HEK293 (cell line): ENCODE measurements around the gene NEU4.

Source experiments
- CTCF ChIA-PET: fragments of 350-600 bp; formaldehyde crosslinking; extraction: SDS; loops from one replicate; lab custom pipeline; 2021; ENCODE audit warnings: antibody characterized with exemption; lab: Yijun Ruan, JAX
- POLR2A ChIA-PET: fragments of 300-600 bp; formaldehyde crosslinking; extraction: SDS; loops from one replicate; lab custom pipeline; 2020; ENCODE audit warnings: antibody characterized with exemption, inconsistent platforms; lab: Yijun Ruan, JAX
- H3K27ac ChIP-seq: fragments of 200-500 bp; sonication (Bioruptor generic); 2 replicates; pipeline ENCODE4 v1.5.1; 2014; ENCODE audit warnings: low read depth, low read length, control low read depth, inconsistent platforms; ENCODE audit errors: extremely low read depth
- H3K36me3 ChIP-seq, 2 experiments: fragments of 200-500 bp in 1 of 2; sonication (Bioruptor generic) in 1 of 2; 1 replicate in 1 of 2; 2 replicates in 1 of 2; pipeline ENCODE4 v1.5.1; 2014 to 2017; ENCODE audit warnings: inconsistent platforms in 2 of 2, low read length in 2 of 2; ENCODE audit not compliant: control insufficient read depth in 2 of 2, insufficient read depth in 1 of 2
- H3K4me1 ChIP-seq: fragments of 200-500 bp; sonication (Bioruptor generic); 2 replicates; pipeline ENCODE4 v1.5.1; 2014; ENCODE audit warnings: mild to moderate bottlenecking, low read length, inconsistent platforms; ENCODE audit not compliant: control insufficient read depth, insufficient read depth
- H3K4me3 ChIP-seq: 2 replicates; pipeline ENCODE4 v1.5.1; 2011; ENCODE audit warnings: low read depth, mild to moderate bottlenecking, control low read depth, low read length, moderate library complexity
- H3K9me3 ChIP-seq: fragments of 200-500 bp; sonication (Bioruptor generic); 2 replicates; pipeline ENCODE4 v1.5.1; 2014; ENCODE audit warnings: low read depth, low read length, inconsistent platforms; ENCODE audit not compliant: control insufficient read depth, insufficient read depth
- GLI4 ChIP-seq: fragments of 450-650 bp; formaldehyde crosslinking; IDR thresholded peaks from 2 replicates; pipeline ENCODE4 v1.5.1; 2016; ENCODE audit warnings: missing biosample characterization, missing genetic modification characterization
- ZBTB8A ChIP-seq: fragments of 450-650 bp; formaldehyde crosslinking; IDR thresholded peaks from 2 replicates; pipeline ENCODE4 v1.5.1; 2016; ENCODE audit warnings: missing biosample characterization, missing genetic modification characterization
- ZFP37 ChIP-seq: fragments of 450-650 bp; formaldehyde crosslinking; IDR thresholded peaks from 2 replicates; pipeline ENCODE4 v1.5.1; 2016; ENCODE audit warnings: missing biosample characterization, missing genetic modification characterization
- ZNF121 ChIP-seq: fragments of 450-650 bp; formaldehyde crosslinking; IDR thresholded peaks from 2 replicates; pipeline ENCODE4 v1.5.1; 2016; ENCODE audit warnings: missing biosample characterization, missing genetic modification characterization
- ZNF140 ChIP-seq: fragments of 450-650 bp; formaldehyde crosslinking; IDR thresholded peaks from 2 replicates; pipeline ENCODE4 v1.5.1; 2016; ENCODE audit warnings: missing biosample characterization, missing genetic modification characterization
- ZNF174 ChIP-seq: fragments of 450-650 bp; formaldehyde crosslinking; IDR thresholded peaks from 2 replicates; pipeline ENCODE4 v1.5.0; 2017; ENCODE audit warnings: missing biosample characterization, mild to moderate bottlenecking, missing genetic modification characterization
- ZNF292 ChIP-seq: fragments of 450-650 bp; formaldehyde crosslinking; IDR thresholded peaks from 2 replicates; pipeline ENCODE4 v1.5.1; 2016; ENCODE audit warnings: low read depth, missing biosample characterization, missing genetic modification characterization, borderline replicate concordance
- ZNF544 ChIP-seq: fragments of 450-650 bp; formaldehyde crosslinking; IDR thresholded peaks from 2 replicates; pipeline ENCODE4 v1.5.0; 2017; ENCODE audit warnings: missing biosample characterization, missing genetic modification characterization
- ZNF558 ChIP-seq: fragments of 450-650 bp; formaldehyde crosslinking; IDR thresholded peaks from 2 replicates; pipeline ENCODE4 v1.5.1; 2016; ENCODE audit warnings: missing biosample characterization, missing genetic modification characterization
- ZNF629 ChIP-seq: fragments of 450-650 bp; formaldehyde crosslinking; IDR thresholded peaks from 2 replicates; pipeline ENCODE4 v1.5.1; 2017; ENCODE audit warnings: missing biosample characterization, missing genetic modification characterization
- ZNF747 ChIP-seq: fragments of 450-650 bp; formaldehyde crosslinking; IDR thresholded peaks from 2 replicates; pipeline ENCODE4 v1.5.1; 2016; ENCODE audit warnings: missing biosample characterization, missing genetic modification characterization
- TF ChIP-seq, protein P1 (sequence below): fragments of 450-650 bp; formaldehyde crosslinking; IDR thresholded peaks from 2 replicates; pipeline ENCODE4 v1.5.1; 2016; ENCODE audit warnings: missing biosample characterization, missing genetic modification characterization
- TF ChIP-seq, protein P2 (sequence below): fragments of 450-650 bp; formaldehyde crosslinking; conservative IDR thresholded peaks from 2 replicates; pipeline ENCODE4 v1.5.1; 2016; ENCODE audit warnings: low read depth, missing biosample characterization, missing genetic modification characterization
- TF ChIP-seq, protein P3 (sequence below): fragments of 450-650 bp; formaldehyde crosslinking; IDR thresholded peaks from 2 replicates; pipeline ENCODE4 v1.5.1; 2016; ENCODE audit warnings: missing biosample characterization, missing genetic modification characterization
- TF ChIP-seq, protein P4 (sequence below): fragments of 450-650 bp; formaldehyde crosslinking; IDR thresholded peaks from 2 replicates; pipeline ENCODE4 v1.5.1; 2016; ENCODE audit warnings: missing biosample characterization, missing genetic modification characterization

Gene NEU4

DNA sequence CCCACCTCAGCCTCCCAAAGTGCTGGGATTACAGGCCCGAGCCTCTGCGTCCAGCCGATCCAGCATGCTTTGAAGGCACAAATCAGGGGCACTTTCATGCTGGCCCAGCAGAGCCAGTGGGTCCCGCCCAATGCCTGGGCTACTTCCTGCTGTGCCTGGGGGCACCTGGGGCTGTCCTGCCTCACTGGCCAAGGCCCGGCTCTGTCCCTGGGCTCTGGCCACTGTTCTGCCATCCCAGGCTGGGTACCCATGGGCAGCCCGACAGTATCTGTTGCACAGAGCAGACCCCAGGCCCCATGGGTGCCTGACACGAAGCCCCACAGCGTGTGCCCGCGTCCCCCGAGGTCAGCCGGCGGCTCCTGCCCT, 39.2 kb upstream of the NEU4 start:
- ChIA-PET CTCF (no interaction called here), POLR2A (no interaction called here)
- Histone ChIP-seq H3K9me3 (no peaks in the 10 kb centered on the region), H3K4me3 (no peak overlapping the region), H3K4me1 (no peaks in the 10 kb centered on the region), H3K27ac (no peak overlapping the region), H3K36me3 (no peaks in the 10 kb centered on the region)
- no peak for TF ChIP-seq ZBTB8A
- TF ChIP-seq, protein P1, sequence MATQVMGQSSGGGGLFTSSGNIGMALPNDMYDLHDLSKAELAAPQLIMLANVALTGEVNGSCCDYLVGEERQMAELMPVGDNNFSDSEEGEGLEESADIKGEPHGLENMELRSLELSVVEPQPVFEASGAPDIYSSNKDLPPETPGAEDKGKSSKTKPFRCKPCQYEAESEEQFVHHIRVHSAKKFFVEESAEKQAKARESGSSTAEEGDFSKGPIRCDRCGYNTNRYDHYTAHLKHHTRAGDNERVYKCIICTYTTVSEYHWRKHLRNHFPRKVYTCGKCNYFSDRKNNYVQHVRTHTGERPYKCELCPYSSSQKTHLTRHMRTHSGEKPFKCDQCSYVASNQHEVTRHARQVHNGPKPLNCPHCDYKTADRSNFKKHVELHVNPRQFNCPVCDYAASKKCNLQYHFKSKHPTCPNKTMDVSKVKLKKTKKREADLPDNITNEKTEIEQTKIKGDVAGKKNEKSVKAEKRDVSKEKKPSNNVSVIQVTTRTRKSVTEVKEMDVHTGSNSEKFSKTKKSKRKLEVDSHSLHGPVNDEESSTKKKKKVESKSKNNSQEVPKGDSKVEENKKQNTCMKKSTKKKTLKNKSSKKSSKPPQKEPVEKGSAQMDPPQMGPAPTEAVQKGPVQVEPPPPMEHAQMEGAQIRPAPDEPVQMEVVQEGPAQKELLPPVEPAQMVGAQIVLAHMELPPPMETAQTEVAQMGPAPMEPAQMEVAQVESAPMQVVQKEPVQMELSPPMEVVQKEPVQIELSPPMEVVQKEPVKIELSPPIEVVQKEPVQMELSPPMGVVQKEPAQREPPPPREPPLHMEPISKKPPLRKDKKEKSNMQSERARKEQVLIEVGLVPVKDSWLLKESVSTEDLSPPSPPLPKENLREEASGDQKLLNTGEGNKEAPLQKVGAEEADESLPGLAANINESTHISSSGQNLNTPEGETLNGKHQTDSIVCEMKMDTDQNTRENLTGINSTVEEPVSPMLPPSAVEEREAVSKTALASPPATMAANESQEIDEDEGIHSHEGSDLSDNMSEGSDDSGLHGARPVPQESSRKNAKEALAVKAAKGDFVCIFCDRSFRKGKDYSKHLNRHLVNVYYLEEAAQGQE, result no peak
- no peak for TF ChIP-seq ZNF140 (tag by site-specific recombination)
- no peak for TF ChIP-seq ZNF174 (tag by site-specific recombination)
- TF ChIP-seq ZNF747 (tag by site-specific recombination), result no peak
- no peak for TF ChIP-seq ZNF629 (tag by site-specific recombination)
- no peak for TF ChIP-seq ZNF544 (tag by site-specific recombination)
- TF ChIP-seq ZNF121 (tag by site-specific recombination), result no peak
- TF ChIP-seq, protein P2, sequence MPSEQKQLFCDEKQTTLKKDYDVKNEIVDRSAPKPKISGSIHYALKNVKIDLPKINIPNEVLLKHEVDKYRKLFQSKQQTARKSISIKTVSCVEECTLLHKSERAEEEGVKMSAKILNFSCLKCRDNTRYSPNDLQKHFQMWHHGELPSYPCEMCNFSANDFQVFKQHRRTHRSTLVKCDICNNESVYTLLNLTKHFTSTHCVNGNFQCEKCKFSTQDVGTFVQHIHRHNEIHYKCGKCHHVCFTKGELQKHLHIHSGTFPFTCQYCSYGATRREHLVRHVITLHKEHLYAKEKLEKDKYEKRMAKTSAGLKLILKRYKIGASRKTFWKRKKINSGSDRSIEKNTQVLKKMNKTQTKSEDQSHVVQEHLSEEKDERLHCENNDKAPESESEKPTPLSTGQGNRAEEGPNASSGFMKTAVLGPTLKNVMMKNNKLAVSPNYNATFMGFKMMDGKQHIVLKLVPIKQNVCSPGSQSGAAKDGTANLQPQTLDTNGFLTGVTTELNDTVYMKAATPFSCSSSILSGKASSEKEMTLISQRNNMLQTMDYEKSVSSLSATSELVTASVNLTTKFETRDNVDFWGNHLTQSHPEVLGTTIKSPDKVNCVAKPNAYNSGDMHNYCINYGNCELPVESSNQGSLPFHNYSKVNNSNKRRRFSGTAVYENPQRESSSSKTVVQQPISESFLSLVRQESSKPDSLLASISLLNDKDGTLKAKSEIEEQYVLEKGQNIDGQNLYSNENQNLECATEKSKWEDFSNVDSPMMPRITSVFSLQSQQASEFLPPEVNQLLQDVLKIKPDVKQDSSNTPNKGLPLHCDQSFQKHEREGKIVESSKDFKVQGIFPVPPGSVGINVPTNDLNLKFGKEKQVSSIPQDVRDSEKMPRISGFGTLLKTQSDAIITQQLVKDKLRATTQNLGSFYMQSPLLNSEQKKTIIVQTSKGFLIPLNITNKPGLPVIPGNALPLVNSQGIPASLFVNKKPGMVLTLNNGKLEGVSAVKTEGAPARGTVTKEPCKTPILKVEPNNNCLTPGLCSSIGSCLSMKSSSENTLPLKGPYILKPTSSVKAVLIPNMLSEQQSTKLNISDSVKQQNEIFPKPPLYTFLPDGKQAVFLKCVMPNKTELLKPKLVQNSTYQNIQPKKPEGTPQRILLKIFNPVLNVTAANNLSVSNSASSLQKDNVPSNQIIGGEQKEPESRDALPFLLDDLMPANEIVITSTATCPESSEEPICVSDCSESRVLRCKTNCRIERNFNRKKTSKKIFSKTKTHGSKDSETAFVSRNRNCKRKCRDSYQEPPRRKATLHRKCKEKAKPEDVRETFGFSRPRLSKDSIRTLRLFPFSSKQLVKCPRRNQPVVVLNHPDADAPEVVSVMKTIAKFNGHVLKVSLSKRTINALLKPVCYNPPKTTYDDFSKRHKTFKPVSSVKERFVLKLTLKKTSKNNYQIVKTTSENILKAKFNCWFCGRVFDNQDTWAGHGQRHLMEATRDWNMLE (tag by site-specific recombination), result no peak
- no peak for TF ChIP-seq GLI4 (tag by site-specific recombination)
- no peak for TF ChIP-seq ZNF292 (tag by site-specific recombination)
- no peak for TF ChIP-seq ZFP37 (tag by site-specific recombination)
- TF ChIP-seq, protein P3, sequence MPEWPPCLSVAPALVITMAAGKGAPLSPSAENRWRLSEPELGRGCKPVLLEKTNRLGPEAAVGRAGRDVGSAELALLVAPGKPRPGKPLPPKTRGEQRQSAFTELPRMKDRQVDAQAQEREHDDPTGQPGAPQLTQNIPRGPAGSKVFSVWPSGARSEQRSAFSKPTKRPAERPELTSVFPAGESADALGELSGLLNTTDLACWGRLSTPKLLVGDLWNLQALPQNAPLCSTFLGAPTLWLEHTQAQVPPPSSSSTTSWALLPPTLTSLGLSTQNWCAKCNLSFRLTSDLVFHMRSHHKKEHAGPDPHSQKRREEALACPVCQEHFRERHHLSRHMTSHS, result no peak
- TF ChIP-seq, protein P4, sequence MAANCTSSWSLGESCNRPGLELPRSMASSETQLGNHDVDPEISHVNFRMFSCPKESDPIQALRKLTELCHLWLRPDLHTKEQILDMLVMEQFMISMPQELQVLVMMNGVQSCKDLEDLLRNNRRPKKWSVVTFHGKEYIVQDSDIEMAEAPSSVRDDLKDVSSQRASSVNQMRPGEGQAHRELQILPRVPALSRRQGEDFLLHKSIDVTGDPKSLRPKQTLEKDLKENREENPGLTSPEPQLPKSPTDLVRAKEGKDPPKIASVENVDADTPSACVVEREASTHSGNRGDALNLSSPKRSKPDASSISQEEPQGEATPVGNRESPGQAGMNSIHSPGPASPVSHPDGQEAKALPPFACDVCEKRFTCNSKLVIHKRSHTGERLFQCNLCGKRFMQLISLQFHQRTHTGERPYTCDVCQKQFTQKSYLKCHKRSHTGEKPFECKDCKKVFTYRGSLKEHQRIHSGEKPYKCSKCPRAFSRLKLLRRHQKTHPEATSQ (tag by site-specific recombination), result no peak
- TF ChIP-seq ZNF558 (tag by site-specific recombination), result no peak
